LNCAP (cell line): Measurements from ENCODE around the gene MACROD2.

Experiments
- TF ChIP-seq, protein P1 (sequence below): fragments of 450-650 bp; IDR thresholded peaks from 2 replicates; pipeline ENCODE4 v1.5.1; 2017; ENCODE audit warnings: mild to moderate bottlenecking

Gene MACROD2

DNA sequence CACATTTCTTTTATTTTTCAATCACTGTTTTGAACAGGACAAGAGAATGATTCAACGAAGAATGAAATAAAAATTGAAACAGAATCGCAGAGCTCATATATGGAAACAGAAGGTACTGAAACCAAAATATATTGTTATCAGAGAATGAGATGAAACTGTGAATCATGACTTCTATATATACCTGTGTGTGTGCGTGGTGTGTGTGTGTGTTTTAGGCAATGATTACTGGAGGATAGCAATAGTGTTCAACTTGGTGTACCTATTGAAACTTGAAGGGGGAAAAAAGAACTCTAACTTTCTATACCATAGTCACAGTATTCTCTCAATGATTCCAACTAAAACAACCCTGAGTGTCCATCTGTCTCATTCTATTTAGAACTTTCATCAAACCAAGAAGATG is 1991.4 kb downstream of the MACROD2 start:
- TF ChIP-seq, protein P1, sequence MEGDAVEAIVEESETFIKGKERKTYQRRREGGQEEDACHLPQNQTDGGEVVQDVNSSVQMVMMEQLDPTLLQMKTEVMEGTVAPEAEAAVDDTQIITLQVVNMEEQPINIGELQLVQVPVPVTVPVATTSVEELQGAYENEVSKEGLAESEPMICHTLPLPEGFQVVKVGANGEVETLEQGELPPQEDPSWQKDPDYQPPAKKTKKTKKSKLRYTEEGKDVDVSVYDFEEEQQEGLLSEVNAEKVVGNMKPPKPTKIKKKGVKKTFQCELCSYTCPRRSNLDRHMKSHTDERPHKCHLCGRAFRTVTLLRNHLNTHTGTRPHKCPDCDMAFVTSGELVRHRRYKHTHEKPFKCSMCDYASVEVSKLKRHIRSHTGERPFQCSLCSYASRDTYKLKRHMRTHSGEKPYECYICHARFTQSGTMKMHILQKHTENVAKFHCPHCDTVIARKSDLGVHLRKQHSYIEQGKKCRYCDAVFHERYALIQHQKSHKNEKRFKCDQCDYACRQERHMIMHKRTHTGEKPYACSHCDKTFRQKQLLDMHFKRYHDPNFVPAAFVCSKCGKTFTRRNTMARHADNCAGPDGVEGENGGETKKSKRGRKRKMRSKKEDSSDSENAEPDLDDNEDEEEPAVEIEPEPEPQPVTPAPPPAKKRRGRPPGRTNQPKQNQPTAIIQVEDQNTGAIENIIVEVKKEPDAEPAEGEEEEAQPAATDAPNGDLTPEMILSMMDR: no peak

DNA sequence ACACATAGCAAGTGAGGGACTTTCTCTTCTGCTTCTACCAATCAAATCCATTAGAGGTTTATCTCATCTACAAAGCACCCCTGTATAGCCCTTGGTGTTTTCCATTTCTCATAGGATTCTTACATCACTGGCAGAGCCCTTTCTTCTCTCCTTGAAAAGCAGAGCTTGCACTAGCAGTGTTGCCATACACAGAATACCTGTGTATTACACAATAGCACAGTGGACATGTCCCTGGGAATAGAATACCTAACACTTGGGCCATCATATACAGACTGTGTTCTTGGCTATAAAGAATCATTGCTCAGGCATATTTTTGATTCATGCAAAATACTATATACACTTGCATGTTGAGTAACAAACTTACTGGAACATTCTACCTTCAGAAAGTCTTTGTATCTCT is 1996.0 kb downstream of the MACROD2 start:
- TF ChIP-seq, protein P1: no peak

DNA sequence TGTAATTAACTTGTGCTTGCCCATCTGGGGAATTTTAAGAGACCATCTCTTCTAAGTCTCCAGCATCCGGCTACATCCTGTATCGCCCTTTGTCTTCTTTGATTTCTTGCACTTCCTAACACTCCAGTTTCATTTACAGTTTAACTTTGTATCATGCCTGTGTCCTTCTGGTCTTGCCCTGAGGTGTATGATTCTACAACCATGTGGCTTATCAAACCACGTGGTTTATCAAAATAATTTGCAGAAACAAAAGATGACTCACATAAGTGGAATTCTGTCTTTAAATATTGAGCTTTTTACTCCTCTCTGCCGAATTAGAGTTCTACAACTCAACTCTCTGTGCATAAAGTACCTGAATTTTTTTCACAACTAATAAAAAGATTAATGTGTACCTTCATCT is 1997.2 kb downstream of the MACROD2 start:
- TF ChIP-seq, protein P1: no peak

DNA sequence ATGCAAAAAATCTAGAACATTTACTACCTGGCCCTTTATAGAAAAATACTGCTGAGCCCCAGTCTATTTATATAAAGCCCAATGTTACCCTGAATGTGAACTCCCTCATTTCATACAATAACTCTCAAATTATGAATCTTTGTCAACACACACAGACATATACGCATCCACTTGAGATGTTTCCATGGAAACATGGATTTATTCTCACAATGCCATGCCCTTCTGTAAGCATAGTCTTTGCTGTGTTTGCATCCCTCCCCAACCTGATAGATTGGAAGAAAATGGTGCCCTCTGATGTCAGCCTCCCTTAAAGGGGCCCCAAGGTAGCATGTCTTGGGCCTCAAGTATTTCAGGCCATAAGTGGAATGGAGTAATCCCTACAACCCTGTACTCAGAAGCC is 2004.8 kb downstream of the MACROD2 start:
- TF ChIP-seq, protein P1: no peak

DNA sequence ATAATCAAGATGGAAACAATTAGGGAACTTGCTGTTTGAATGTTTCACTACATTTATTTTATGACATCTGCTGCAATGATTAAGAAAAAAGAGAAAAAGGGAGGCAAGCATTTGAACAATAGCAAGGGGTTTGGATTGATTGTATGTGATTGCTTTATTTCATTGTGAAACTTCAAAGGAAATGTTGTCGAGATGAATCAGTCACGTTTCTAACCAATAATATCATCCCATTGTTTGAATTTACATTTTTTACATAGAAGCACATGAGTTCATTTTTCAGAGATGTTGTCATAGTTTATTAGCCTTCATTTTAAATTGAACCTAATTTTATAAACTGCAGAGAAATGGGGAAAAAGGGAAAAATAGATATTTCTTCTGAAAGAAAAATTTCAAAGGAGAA is 2006.0 kb downstream of the MACROD2 start:
- TF ChIP-seq, protein P1: no peak

DNA sequence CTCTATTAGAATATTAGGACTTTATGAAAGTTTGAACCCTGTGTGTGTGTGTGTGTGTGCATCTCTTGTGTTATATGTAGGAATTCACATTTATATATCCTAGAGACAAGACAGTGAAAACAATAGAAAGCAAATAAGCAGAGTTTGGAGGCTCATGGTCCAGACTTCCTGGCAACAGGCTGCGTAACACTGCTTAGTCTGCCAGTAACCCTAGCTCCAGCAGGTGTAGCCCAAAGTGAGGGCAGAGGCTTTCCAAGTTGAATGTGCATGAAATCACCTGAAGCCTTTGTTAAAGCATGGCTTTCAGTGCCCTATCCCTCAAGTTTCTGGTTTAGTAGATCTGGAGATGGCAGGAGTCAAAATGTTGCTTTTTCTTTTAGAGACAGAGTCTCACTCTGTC is 2008.0 kb downstream of the MACROD2 start:
- TF ChIP-seq, protein P1: no peak

DNA sequence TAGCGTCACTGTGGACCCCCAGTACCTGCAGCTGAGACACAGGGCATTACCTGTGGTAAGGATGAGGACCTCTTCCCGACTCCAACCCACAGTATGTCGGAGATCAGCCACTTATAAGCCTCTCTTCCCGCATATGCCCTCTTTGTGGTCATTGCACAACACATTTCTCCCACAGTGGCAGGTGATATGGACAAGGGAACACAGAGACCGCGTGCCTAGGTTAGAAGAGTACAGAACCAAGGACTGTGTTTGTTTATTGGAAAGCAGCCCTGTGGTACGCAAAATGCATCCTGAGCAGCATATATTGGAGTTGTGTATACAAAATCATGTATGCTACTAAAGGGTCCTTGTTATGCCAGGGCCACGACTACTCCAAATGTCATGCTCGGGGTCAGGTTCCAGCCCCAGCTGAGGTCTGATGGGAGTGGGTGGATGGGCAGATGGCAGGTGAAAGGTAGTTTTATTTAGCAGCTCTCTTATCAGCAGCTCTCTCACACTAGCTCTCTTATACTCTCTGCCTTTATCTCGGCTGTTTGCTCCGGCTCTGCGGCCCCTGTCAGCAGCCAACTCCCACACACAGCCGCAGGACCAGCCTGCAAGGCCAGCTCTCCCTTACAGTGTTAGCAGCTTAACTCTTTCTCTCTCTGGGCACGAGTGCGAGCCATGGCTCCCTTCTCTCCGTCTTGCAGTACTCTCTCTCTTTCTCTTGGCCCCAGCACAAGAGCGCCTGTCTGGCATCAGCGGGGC is 2009.0 kb downstream of the MACROD2 start:
- TF ChIP-seq, protein P1: no peak
